Measurements from ENCODE around the gene NEIL3. TPM values are rescaled to one million over a fixed set of nuclear protein-coding genes. Genes with fewer than 3 reads are reported as not detected.

Gene NEIL3
- total and polyA plus RNA-seq, 9 of the 15 experiments (the other 6 are each of a cell fraction or from before 2014, with no cell fraction given): 2.7 to 23.3 (median 12.9) TPM

- no peaks in the 10 kb centered on the region for H4K20me1 ChIP-seq (replicated peaks; ENCODE audit: control insufficient read depth, insufficient read depth, low read length)
- FAIRE-seq: no peak
- no peak overlapping the region for H2AFZ ChIP-seq (ENCODE audit: low read depth, low read length)
- H3K9ac ChIP-seq (ENCODE audit: insufficient read depth in 1 of 2, low read depth in 2 of 2, low read length in 2 of 2): no peak overlapping the region
- 92% methylated on average over 4 of the region's 4 CpGs for WGBS (ENCODE audit: insufficient coverage, low coverage, missing lambda C conversion rate)
- POLR2A ChIA-PET: no interaction called here
- no peaks in the 10 kb centered on the region for H3K4me1 ChIP-seq (replicated peaks in 1 of 2; ENCODE audit: control insufficient read depth in 2 of 2, insufficient read depth in 2 of 2, low read length in 2 of 2)
- no peak for DNase-seq (ENCODE audit: extremely low read depth in 1 of 4, low spot score in 3 of 4)
- TF ChIP-seq LEF1 (IDR thresholded peaks at IDR 0.05) (no peak), ZBTB26 (CRISPR knock-in tag; IDR thresholded peaks at IDR 0.05) (no peak), POLR2H (tag; IDR thresholded peaks at IDR 0.05; ENCODE audit: low read depth) (no peak), WHSC1 (IDR thresholded peaks at IDR 0.05; ENCODE audit: low read length) (no peak), E2F8 (IDR thresholded peaks at IDR 0.05; ENCODE audit: low read depth, partially characterized antibody) (no peak), PTBP1 (IDR thresholded peaks at IDR 0.05; ENCODE audit: low read depth, low read length) (no peak), ZNF24 (IDR thresholded peaks at IDR 0.05) (no peak), POLR3A (IDR thresholded peaks at IDR 0.05; ENCODE audit: borderline replicate concordance, extremely low read depth, insufficient read depth, insufficient read length) (no peak), NFE2 (IDR thresholded peaks at IDR 0.05; ENCODE audit: low read depth) (no peak), CEBPG (CRISPR knock-in tag; IDR thresholded peaks at IDR 0.05) (no peak), CEBPG (tag; conservative IDR thresholded peaks at IDR 0.05 in 1 of 2, IDR thresholded peaks at IDR 0.05 in 1 of 2) (no peak), IFI16 (CRISPR knock-in tag; IDR thresholded peaks at IDR 0.05) (no peak), TARDBP (IDR thresholded peaks at IDR 0.05) (no peak), ZNF280B (CRISPR knock-in tag; IDR thresholded peaks at IDR 0.05) (no peak), FIP1L1 (IDR thresholded peaks at IDR 0.05; ENCODE audit: low read depth, low read length, poor library complexity, severe bottlenecking) (no peak), HMGXB4 (CRISPR knock-in tag; IDR thresholded peaks at IDR 0.05) (no peak)
- H3K9me1 ChIP-seq (ENCODE audit: control insufficient read depth, insufficient read depth, low read length): no peaks in the 10 kb centered on the region
- intact Hi-C loops (cut with micrococcal nuclease) (loop anchor here (10.0 kb wide), 1 partner anchor 287 kb away; no protein-coding TSS in a partner anchor), in situ Hi-C loops (cut with MboI) (no loop called here)
- BruUV-seq (replicated peaks): no TSS peak
- H3K4me2 ChIP-seq (ENCODE audit: insufficient read depth, low read length): no peak overlapping the region
- no peaks in the 10 kb centered on the region for H3K9me3 ChIP-seq (replicated peaks; ENCODE audit: control insufficient read depth, insufficient read depth, low read depth, low read length)
- CTCF ChIA-PET (ENCODE audit: low intra/inter-chr PET ratio): no interaction called here
- ATAC-seq: no peak
- H3K79me2 ChIP-seq (ENCODE audit: control insufficient read depth, insufficient read depth, low read length): peaks cover 39% of the 10 kb centered on the region
- H3K4me3 ChIP-seq: no peak overlapping the region
- H3K27ac ChIP-seq (ENCODE audit: extremely low read depth, low read depth, low read length): no peak overlapping the region
- peaks cover 30% of the 10 kb centered on the region for H3K36me3 ChIP-seq (ENCODE audit: control insufficient read depth, insufficient read depth, low read length)
- H3K27me3 ChIP-seq (ENCODE audit: control insufficient read depth in 2 of 2, insufficient read depth in 2 of 2, low read length in 2 of 2): no peaks in the 10 kb centered on the region
These were observed 22.4 kb downstream of the NEIL3 start for GRCh38 chr4:177332119-177332518.
